CD4-positive, alpha-beta T cell (primary cell): ENCODE results near the gene ARHGAP30. TPM values are rescaled to one million over a fixed set of nuclear protein-coding genes. Genes with fewer than 3 reads are reported as not detected.
A peak's percentile ranks its signal among the peaks of the same experiment; 100 is the strongest.
"Not testable (repeated sequence)": the region's sequence is repeated elsewhere in the genome, so short reads cannot be mapped to it uniquely, and the experiment has no call there.

Source experiments
- ATAC-seq: fragments of 200-7000 bp; cut with Tn5 transposase; one replicate; pipeline ENCODE4 v1.10.0; 2022; ENCODE audit warnings: mild to moderate bottlenecking; ENCODE audit not compliant: poor library complexity
- CTCF ChIA-PET: fragments of 350-600 bp; sonication (Branson Sonifier 250); formaldehyde crosslinking; loops from one replicate; lab custom pipeline; 2021; ENCODE audit warnings: antibody characterized with exemption, inconsistent platforms; lab: Charles Lee
- POLR2A ChIA-PET: fragments of 350-600 bp; sonication (Branson Sonifier 250); formaldehyde crosslinking; loops from one replicate; lab custom pipeline; 2021; ENCODE audit warnings: antibody characterized with exemption, inconsistent platforms; lab: Charles Lee
- DNase-seq, 14 experiments: peaks; one replicate each; pipeline ENCODE4 v3.0.0-alpha.2; 2013 to 2020; ENCODE audit warnings: mixed read lengths in 2 of 14
- H3K27ac ChIP-seq, 2 donors: one replicate each; pipeline versions ENCODE4 v1.5.1 to v1.7.0; 2013; ENCODE audit warnings: low read length in 2 of 2, low read depth in 1 of 2, mild to moderate bottlenecking in 1 of 2
- H3K27me3 ChIP-seq, 2 experiments: 1 replicate in 1 of 2; 2 replicates in 1 of 2; pipeline versions ENCODE4 v1.6.1 to v1.7.0; 2013; ENCODE audit warnings: low read length in 2 of 2, control low read depth in 1 of 2, mild to moderate bottlenecking in 1 of 2, moderate library complexity in 1 of 2; ENCODE audit not compliant: insufficient read depth in 2 of 2, control insufficient read depth in 1 of 2
- H3K36me3 ChIP-seq: one replicate; pipeline ENCODE4 v1.6.1; 2013; ENCODE audit warnings: low read length, control low read depth; ENCODE audit not compliant: insufficient read depth
- H3K4me1 ChIP-seq: one replicate; pipeline ENCODE4 v1.6.1; 2013; ENCODE audit warnings: low read length, control low read depth; ENCODE audit not compliant: insufficient read depth
- H3K4me3 ChIP-seq: one replicate; pipeline ENCODE4 v1.5.1; 2013; ENCODE audit warnings: mild to moderate bottlenecking, low read length, moderate library complexity
- H3K9me3 ChIP-seq, 2 experiments: 1 replicate in 1 of 2; 2 replicates in 1 of 2; pipeline versions ENCODE4 v1.6.1 to v1.7.0; 2013; ENCODE audit warnings: low read length in 2 of 2, mild to moderate bottlenecking in 2 of 2, control low read depth in 1 of 2, moderate library complexity in 1 of 2; ENCODE audit not compliant: control insufficient read depth in 1 of 2, insufficient read depth in 1 of 2
- H3K27ac Mint-ChIP-seq: one replicate; pipeline ENCODE4 v1.8.0; 2020; ENCODE audit warnings: mixed read lengths
- H3K27me3 Mint-ChIP-seq: one replicate; pipeline ENCODE4 v1.8.0; 2021; ENCODE audit warnings: mixed read lengths
- H3K36me3 Mint-ChIP-seq: one replicate; pipeline ENCODE4 v1.8.0; 2021; ENCODE audit warnings: low read depth, mixed read lengths
- H3K4me1 Mint-ChIP-seq: one replicate; pipeline ENCODE4 v1.8.0; 2021; ENCODE audit warnings: low read depth, mixed read lengths
- H3K4me3 Mint-ChIP-seq: one replicate; pipeline ENCODE4 v1.8.0; 2020; ENCODE audit warnings: mild to moderate bottlenecking, mixed read lengths
- H3K9me3 Mint-ChIP-seq: one replicate; pipeline ENCODE4 v1.8.0; 2020; ENCODE audit warnings: mixed read lengths
- intact Hi-C, 2 experiments: fragments of 100-400 bp; cut with DNase I in 1 of 2; cut with micrococcal nuclease in 1 of 2; formaldehyde crosslinking; loops; one replicate each; pipeline versions ENCODE4 v1.15.1 to v1.9.0; 2023 to 2025; cut with DNase I, micrococcal nuclease
- total RNA-seq, 174 experiments: library from RNA in 2 of 174; stranded (reverse) in 2 of 174; gene quantifications; one replicate each; pipeline ENCODE4 v1.2.3 and lab custom pipeline; 2021 to 2026
- TF ChIP-seq, protein P1 (sequence below): fragments of 200-600 bp; IDR thresholded peaks from one replicate; pipeline ENCODE4 v1.8.0; 2022; ENCODE audit warnings: antibody characterized with exemption, mild to moderate bottlenecking

ARHGAP30 gene
- total RNA-seq, 2 experiments from 2014 or later = 76.6 to 78.9 TPM

- Mint-ChIP-seq H3K36me3 (no peaks in the 10 kb centered on the region), H3K4me1 (peaks cover 33% of the 10 kb centered on the region), H3K4me3 (no peak overlapping the region), H3K9me3 (no peaks in the 10 kb centered on the region), H3K27ac (peak overlapping the region; percentile 55), H3K27me3 (no peaks in the 10 kb centered on the region)
- no peak overlapping the region for H3K27ac ChIP-seq
- no peak for ATAC-seq
- DNase-seq = no peak
- H3K27me3 ChIP-seq = no peaks in the 10 kb centered on the region
- no peaks in the 10 kb centered on the region for H3K36me3 ChIP-seq
- no peak overlapping the region for H3K4me3 ChIP-seq
- intact Hi-C loops = no loop called here
- no peaks in the 10 kb centered on the region for H3K9me3 ChIP-seq
- ChIA-PET POLR2A (interaction anchor here (0.7 to 1.2 kb wide), 2 partner anchors 12 to 375 kb away, joined by 3 to 4 read pairs; no protein-coding TSS in a partner anchor), CTCF (interaction anchor here (2.4 kb wide), 1 partner anchor 79 kb away, joined by 9 read pairs; the partner anchor contains the start of gene KLHDC9)
- peaks cover 29% of the 10 kb centered on the region for H3K4me1 ChIP-seq
- TF ChIP-seq, protein P1, sequence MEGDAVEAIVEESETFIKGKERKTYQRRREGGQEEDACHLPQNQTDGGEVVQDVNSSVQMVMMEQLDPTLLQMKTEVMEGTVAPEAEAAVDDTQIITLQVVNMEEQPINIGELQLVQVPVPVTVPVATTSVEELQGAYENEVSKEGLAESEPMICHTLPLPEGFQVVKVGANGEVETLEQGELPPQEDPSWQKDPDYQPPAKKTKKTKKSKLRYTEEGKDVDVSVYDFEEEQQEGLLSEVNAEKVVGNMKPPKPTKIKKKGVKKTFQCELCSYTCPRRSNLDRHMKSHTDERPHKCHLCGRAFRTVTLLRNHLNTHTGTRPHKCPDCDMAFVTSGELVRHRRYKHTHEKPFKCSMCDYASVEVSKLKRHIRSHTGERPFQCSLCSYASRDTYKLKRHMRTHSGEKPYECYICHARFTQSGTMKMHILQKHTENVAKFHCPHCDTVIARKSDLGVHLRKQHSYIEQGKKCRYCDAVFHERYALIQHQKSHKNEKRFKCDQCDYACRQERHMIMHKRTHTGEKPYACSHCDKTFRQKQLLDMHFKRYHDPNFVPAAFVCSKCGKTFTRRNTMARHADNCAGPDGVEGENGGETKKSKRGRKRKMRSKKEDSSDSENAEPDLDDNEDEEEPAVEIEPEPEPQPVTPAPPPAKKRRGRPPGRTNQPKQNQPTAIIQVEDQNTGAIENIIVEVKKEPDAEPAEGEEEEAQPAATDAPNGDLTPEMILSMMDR = no peak
Observed at GRCh38 chr1:161018631-161018930, 51.1 kb downstream of the ARHGAP30 start.

DNA sequence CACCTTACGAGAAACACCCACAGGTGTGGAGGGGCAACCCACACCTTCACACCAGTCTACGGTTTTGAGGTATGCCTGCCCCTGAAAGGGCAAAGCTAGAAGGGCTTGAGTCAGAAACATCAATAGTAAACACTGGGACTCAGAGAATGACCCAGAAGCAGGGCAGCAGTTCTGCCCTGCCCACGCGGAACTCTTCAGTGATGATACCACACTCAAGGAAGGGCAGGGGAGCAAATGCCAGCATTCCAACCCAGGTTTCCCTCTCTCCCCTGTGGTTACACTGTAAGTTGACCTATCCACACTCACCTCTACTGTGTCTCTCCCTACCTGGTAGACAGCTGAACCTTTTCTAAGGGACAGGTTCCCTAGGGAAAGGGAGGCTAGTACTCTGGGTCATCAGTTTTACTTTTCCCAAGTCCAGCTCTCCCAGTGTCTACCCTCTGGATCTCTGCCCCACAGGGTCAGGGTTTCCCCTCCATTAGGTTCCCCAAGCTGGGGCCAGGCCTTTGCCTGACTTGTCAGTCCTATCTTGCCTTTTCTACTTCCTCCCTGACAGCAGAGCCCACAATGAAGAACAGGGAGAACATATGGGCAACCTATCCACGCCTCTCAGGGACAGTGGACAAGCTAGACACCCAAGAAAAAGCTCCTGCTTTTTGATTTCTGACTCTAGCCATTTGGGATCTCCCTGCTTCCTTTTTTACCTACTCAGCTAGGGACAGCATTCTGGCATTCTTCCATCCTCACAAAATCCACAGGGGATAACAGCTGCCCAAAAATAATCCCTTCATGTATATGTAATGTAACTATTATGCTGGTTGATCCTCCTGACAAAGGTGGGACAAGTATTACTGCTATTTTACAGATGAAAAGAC, 51.7 kb downstream of the ARHGAP30 start:
- H3K27ac ChIP-seq = no peak overlapping the region
- intact Hi-C loops = no loop called here

DNA sequence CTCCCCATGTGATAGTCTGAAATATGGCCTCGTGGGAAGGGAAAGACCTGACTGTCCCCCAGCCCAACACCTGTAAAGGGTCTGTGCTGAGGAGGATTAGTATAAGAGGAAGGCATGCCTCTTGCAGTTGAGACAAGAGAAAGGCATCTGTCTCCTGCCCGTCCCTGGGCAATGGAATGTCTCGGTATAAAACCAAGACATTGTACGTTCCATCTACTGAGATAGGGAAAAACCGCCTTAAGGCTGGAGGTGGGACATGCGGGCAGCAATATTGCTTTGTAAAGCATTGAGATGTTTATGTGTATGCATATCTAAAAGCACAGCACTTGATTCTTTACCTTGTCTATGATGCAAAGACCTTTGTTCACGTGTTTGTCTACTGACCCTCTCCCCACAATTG, 52.5 kb downstream of the ARHGAP30 start:
- POLR2A ChIA-PET, H3K27me3 ChIP-seq, ATAC-seq, H3K36me3 ChIP-seq, intact Hi-C loops, CTCF ChIA-PET, H3K4me3 ChIP-seq, H3K27me3 Mint-ChIP-seq, H3K9me3 ChIP-seq, DNase-seq, H3K4me3 Mint-ChIP-seq, H3K36me3 Mint-ChIP-seq, H3K9me3 Mint-ChIP-seq, H3K27ac ChIP-seq: not testable (repeated sequence)
- peaks cover 42% of the 10 kb centered on the region for H3K4me1 Mint-ChIP-seq
- peaks cover 43% of the 10 kb centered on the region for H3K4me1 ChIP-seq
- H3K27ac Mint-ChIP-seq = peak overlapping the region; percentile 60

More for the DNA sequence above, 51.7 kb downstream of the ARHGAP30 start:
- ChIA-PET POLR2A (interaction anchor here (1.2 kb wide), 1 partner anchor 11 kb away, joined by 4 read pairs; no protein-coding TSS in a partner anchor), CTCF (interaction anchor here (2.4 kb wide), 1 partner anchor 80 kb away, joined by 9 read pairs; the partner anchor contains the start of gene KLHDC9)
- Histone ChIP-seq H3K36me3 (no peaks in the 10 kb centered on the region), H3K9me3 (no peaks in the 10 kb centered on the region), H3K4me1 (peaks cover 35% of the 10 kb centered on the region), H3K4me3 (no peak overlapping the region), H3K27me3 (no peaks in the 10 kb centered on the region)
- H3K4me1 Mint-ChIP-seq = peaks cover 39% of the 10 kb centered on the region
- DNase-seq = no peak
- H3K4me3 Mint-ChIP-seq = no peak overlapping the region
- no peaks in the 10 kb centered on the region for H3K36me3 Mint-ChIP-seq
- TF ChIP-seq, protein P1 = no peak
- no peak for ATAC-seq
- no peaks in the 10 kb centered on the region for H3K27me3 Mint-ChIP-seq
- peak overlapping the region; percentile 55 for H3K27ac Mint-ChIP-seq
- no peaks in the 10 kb centered on the region for H3K9me3 Mint-ChIP-seq

- H3K9me3 Mint-ChIP-seq, H3K36me3 ChIP-seq, H3K4me3 Mint-ChIP-seq, H3K27me3 ChIP-seq, H3K36me3 Mint-ChIP-seq, POLR2A ChIA-PET, H3K4me3 ChIP-seq, intact Hi-C loops, H3K9me3 ChIP-seq, DNase-seq, H3K27ac ChIP-seq, ATAC-seq, H3K27me3 Mint-ChIP-seq, CTCF ChIA-PET: not testable (repeated sequence)
- Mint-ChIP-seq H3K27ac (peak overlapping the region; percentile 60), H3K4me1 (peaks cover 47% of the 10 kb centered on the region)
- H3K4me1 ChIP-seq = peaks cover 45% of the 10 kb centered on the region
Observed at GRCh38 chr1:161016683-161017082, 53.0 kb downstream of the ARHGAP30 start.
